AG10803 (cell line): ENCODE data around the gene CFAP92.

Source experiments
- DNase-seq: peaks from one replicate; pipeline ENCODE4 v3.0.0; 2010; ENCODE audit warnings: low read depth
- H3K4me3 ChIP-seq: 2 replicates; pipeline ENCODE4 v1.5.1; 2011; ENCODE audit warnings: mild to moderate bottlenecking, low read length, control low read depth
- CTCF ChIP-seq: conservative IDR thresholded peaks from 2 replicates; pipeline ENCODE4 v1.5.1; 2011; ENCODE audit warnings: mild to moderate bottlenecking, low read length, control low read depth, inconsistent platforms

Gene CFAP92

GRCh38 chr3:128861491-128861890, 132.4 kb downstream of the CFAP92 start:
- TF ChIP-seq CTCF, result no peak
- no peak for DNase-seq
- no peak overlapping the region for H3K4me3 ChIP-seq
